ENCODE data around the gene CAPSL.
A peak's percentile ranks its signal among the peaks of the same experiment; 100 is the strongest.
"Not testable (repeated sequence)": the region's sequence is repeated elsewhere in the genome, so short reads cannot be mapped to it uniquely, and the experiment has no call there.

Gene CAPSL

DNA sequence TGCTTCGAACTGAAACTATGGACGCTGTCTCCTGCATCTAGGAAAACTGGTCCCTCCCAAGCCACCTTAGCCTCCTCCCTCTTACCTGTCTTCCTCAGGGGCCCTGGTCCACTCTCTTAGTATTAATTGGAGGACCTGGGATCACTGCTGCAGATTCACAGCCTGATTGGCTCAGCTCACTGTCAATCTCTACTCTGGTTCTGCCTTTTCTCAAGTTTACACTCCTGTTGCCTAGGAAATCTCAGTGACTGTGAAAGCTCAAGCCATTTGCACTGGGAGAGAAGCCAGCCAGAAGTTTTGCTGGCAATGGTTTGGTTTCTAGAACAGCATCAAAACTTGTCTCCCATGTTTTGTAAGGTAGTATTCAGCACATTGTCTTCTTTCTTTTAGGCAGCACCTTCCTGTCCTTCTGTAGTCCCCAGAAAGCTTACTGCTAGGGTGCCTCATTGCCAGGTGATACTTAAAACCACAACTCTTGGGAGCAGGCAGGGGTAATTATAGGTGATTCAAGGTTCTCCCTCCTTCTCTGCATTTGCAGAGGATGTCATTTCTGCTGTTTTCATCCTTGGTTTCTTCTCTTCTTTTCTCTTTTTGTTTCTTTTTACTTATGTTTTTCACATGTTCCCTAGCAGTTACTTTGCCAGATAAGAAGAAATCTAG is at the start of gene CAPSL:
TSS of gene CAPSL (minus strand) at position 55 of the 660 bp plus-strand sequence. CDS start 17,502 bp downstream, outside the sequence.
- no peak for DNase-seq

DNA sequence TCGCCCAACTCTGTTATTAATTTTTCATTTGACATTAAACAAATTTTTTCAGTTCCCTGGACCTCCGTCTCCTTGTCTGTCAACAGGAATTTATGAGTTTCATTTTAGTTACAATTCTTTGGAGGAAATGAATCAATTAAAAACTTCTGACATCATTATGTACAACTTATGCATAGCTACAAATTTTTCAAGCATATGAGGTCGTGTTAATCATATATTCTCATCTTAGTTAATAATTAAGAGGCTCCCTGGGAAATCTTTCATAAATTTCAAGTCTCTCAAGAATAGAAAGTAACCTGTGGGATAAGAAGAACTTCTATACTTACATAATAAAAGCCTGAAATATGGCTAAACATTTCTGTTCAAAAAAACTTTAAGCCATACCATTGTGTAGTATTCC is 49.4 kb upstream of the CAPSL start:
- DNase-seq = no peak

DNA sequence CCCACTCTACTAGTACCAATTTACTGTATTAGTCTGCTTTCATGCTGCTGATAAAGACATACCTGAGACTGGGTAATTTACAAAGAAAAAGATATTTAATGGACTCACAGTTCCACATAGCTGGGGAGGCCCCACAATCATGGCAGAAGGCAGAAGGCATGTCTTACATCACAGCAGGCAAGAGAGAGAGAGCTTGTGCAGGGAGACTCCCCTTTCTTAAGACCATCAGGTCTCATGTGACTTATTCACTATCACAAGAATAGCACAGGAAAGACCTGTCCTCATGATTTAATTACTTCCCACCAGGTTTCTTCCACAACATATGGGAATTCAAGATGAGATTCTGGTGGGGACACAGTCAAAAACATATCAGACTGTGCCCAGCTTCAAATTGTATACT is 41.3 kb upstream of the CAPSL start:
- DNase-seq = no peak

DNA sequence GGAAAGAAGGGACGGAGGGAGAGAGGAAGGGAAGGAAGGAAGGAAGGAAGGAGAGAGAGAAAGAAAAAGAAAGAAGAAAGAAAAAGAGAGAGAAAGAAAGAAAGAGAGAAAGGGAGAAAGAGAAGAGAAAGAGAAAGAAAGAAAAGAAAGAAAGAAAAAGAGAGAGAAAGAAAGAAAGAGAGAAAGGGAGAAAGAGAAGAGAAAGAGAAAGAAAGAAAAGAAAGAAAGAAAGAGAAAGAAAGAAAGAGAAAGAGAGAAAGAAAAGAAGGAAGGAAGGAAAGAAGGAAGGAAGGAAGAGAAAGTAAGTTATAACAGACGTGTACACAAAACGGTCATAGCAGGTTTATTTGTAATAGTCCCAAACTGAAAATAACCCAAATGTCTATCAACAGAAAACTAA is 38.4 kb upstream of the CAPSL start:
- not testable (repeated sequence) for DNase-seq

GRCh38 chr5:35974570-35974969 is 36.1 kb upstream of the CAPSL start:
- DNase-seq = no peak

GRCh38 chr5:35971878-35972210 is 33.4 kb upstream of the CAPSL start:
- no peak for DNase-seq

DNA sequence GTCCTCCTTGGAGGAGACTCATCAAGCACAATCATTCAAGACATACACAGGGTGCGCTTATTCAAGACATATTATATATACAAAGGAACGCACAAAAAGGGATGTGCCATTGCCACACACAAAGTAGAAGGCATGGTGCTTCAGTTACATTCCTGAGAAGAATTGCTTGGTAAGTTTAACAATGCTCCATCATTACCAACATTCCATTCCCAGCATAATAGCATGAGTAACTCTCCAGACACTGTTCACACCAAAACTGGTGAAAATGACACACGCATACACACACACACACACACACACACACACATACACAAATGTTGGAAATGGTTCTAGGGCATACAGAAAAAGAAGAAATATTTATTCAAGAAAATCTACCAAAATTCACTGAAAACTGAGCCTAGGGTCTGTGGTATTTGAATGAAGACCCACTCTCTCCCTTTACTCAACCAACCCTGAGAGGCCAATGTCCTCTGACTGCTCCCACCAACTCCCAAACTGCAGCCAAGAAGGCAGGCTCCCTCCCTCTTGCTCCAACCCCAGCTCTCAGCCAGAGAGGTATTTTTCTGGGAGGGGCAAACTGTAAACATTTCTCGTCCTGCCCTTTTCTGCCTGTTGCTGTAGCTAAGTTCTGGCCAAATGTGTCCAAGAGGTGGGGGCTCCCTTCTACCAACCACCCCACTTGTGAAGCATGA is 32.9 kb upstream of the CAPSL start:
- DNase-seq = no peak

DNA sequence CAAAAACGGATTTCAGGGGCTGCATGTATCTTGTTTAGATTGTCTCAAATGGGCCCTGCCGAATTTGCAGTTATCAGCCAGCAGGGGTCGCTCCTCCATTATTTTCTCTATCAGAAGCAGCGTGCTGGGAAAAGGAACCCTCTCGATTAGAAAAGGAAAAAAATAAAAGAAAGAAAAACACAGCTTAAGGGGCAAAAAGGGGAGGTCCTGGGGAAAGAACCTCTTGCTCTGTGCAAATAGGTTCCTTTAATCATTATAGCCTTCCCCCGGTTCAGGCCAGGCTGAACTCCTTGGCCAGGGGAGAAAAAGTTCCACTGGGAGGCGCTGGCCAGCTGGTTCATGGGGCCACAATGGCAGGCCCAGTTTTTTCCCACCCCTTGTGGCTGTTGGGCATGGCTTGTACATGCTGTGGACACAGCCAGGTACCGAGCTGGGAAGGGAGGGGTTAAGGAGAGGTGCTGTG is 25.0 kb upstream of the CAPSL start:
- peak; percentile 15 for DNase-seq

GRCh38 chr5:35960328-35960727 is 21.9 kb upstream of the CAPSL start:
- no peak for DNase-seq

- no peak for DNase-seq
Measured at GRCh38 chr5:35956429-35956828, 18.0 kb upstream of the CAPSL start.

- DNase-seq = no peak
Measured at GRCh38 chr5:35954175-35954574, 15.8 kb upstream of the CAPSL start.

GRCh38 chr5:35947085-35947484 is 8.7 kb upstream of the CAPSL start:
- DNase-seq = no peak

GRCh38 chr5:35939639-35940038 is 1.2 kb upstream of the CAPSL start:
- DNase-seq = no peak

DNA sequence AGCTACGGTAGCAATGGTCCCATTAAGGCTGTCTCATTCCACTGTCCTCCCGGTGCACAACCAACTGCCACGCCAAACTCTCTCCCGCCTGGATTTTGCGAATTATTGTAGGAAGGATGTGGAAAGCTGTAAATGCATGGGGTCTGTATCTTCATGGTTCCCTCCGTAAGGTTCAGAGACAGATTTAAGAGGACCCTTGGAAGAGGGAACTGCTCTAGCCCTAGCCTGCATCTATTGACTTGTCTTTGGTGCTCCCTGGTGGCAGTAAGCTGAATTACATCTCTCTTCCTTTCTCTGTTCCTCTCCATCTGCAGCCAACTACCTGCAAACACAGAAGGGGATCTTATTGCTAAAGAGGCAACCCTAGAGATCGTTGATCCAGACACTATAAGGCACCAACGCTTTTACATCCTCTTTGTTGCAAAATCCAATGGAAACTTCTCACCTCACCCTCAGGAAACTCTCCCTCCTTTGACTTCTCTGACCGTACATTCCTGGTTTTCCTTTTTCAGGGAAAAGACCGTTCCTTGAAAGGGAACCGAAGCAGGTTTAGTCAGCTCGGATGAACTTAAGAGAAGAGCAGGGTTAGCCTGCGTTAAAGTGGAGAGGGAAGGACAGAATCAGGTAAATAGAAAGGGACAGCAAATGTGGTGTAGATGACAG is 11.9 kb downstream of the CAPSL start:
- DNase-seq = peak; percentile 67

DNA sequence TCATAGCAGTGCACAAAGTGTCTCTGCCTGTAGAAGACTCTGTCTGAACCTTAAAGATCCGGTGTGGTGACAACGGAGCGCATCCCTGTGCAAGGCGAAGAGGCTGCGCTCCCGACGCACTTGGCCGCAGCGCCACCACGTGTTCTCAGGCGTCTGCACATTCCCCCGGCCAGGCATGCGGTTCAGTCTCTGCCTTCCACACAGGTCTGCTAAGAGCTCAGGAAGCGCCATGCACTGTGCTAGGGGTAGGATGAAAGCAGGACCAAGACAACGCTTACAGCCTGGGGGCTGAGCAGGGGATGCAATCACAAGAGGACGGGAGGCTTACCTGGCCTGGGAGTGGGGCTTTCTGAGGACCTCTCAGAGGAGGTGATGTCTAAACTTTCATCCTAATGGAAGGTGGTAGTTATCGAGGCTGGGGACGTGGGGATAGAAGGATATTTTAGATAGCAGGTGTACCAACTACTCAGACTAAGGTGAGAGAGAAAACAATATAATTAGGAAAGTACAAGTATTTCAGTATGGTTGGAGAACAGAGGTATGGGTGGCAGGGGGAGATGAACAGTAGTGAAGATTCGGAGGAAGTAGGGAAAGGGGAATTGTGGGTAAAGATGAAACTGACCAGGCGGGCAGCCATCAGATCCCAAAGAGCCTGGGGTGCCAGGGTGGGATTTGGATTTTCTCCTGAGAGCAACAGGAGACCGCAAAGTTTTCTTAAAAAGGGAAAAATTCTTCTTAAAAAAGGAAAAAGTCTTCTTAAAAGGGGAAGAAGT is 13.3 kb downstream of the CAPSL start:
- DNase-seq = peak; percentile 66

- DNase-seq = no peak
Measured at GRCh38 chr5:35924122-35924949, 14.1 kb downstream of the CAPSL start.

DNA sequence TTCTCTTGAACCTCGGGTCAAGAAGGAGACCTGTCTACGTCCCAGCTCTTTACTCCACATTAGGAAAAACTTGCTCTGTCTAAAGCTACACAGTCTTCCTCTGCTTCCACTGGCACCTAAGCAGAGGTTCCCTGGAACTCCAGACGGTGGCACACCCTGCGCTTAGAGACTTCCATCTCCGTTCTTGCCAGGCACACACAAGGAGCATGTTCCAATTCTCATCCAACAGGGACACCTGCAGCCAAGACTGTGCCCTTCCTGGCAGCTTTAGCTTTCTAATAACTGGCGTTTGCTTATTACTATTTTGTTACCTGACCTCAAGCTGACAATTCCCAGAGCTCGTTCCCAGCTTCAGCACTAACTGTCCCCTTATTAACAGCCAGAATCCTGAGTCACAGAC is 16.0 kb downstream of the CAPSL start:
- DNase-seq = no peak

DNA sequence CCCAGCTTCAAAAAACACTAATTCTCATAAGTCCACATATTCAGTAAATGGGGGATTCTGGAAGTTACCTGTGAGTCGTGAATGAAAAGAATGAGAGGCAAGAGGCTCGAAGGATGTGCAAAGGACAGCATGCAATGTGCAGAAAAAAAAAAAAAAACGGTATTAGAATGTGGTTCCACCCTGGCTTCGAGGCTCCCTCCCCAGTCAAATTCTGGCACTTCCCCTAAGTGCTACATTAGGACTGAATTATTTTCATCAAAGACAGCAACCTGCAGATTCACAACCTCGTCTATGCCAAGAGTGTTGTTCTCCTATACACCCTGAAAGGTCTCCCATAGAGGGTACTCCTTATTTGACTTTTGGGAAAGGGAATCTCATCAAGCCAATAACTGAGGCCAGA is 16.5 kb downstream of the CAPSL start:
- DNase-seq = no peak

GRCh38 chr5:35920890-35921289 is 17.5 kb downstream of the CAPSL start:
- DNase-seq = no peak

- DNase-seq = no peak
Measured at GRCh38 chr5:35919191-35919590, 19.2 kb downstream of the CAPSL start.

GRCh38 chr5:35908814-35909213 is 29.6 kb downstream of the CAPSL start:
- no peak for DNase-seq

DNA sequence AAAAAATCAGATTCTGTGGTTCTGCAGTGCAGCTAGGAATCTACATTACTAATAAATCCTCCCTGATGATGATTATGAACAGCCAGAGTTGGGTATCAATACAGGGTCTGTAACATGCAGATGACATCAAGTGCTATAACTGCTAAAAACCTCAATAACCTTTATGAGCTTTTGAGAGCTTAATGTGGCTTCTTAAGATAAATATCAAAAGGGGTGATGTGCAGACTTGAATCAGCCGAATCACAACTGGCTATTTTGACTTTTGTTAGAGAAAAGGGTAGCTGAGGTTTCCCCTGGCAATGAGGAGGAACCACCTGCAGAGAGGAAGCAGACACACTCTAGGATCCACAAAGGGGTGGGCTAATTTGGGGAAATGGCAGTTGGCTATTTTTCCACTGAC is 30.2 kb downstream of the CAPSL start:
- DNase-seq = no peak
